Effector memory CD8-positive, alpha-beta T cell (primary cell): ENCODE results near the gene USP24.
A peak's percentile ranks its signal among the peaks of the same experiment; 100 is the strongest.
"Not testable (repeated sequence)": the region's sequence is repeated elsewhere in the genome, so short reads cannot be mapped to it uniquely, and the experiment has no call there.

Experiments used
- ATAC-seq: fragments of 150-1000 bp; cut with Tn5 transposase; replicated peaks from 2 replicates; pipeline ENCODE4 v1.10.0; 2021; ENCODE audit warnings: mild to moderate bottlenecking, moderate library complexity
- DNase-seq, 3 experiments: peaks; one replicate each; pipeline ENCODE4 v3.0.0; 2021
- H3K27ac Mint-ChIP-seq, 2 donors: one replicate each; pipeline ENCODE4 v1.8.0; 2022; ENCODE audit warnings: mild to moderate bottlenecking in 2 of 2, mixed read lengths in 2 of 2, moderate library complexity in 2 of 2
- H3K27me3 Mint-ChIP-seq, 2 donors: one replicate each; pipeline ENCODE4 v1.8.0; 2022; ENCODE audit warnings: mixed read lengths in 2 of 2
- H3K36me3 Mint-ChIP-seq: one replicate; pipeline ENCODE4 v1.8.0; 2022; ENCODE audit warnings: mild to moderate bottlenecking, moderate library complexity, mixed read lengths; ENCODE audit not compliant: insufficient read depth
- H3K4me1 Mint-ChIP-seq, 2 donors: one replicate each; pipeline ENCODE4 v1.8.0; 2022; ENCODE audit warnings: low read depth in 2 of 2, mixed read lengths in 2 of 2
- H3K4me3 Mint-ChIP-seq, 2 donors: one replicate each; pipeline ENCODE4 v1.8.0; 2022; ENCODE audit warnings: mild to moderate bottlenecking in 2 of 2, mixed read lengths in 2 of 2, moderate library complexity in 2 of 2
- H3K9me3 Mint-ChIP-seq, 2 donors: one replicate each; pipeline ENCODE4 v1.8.0; 2022; ENCODE audit warnings: mixed read lengths in 2 of 2

The USP24 gene

DNA sequence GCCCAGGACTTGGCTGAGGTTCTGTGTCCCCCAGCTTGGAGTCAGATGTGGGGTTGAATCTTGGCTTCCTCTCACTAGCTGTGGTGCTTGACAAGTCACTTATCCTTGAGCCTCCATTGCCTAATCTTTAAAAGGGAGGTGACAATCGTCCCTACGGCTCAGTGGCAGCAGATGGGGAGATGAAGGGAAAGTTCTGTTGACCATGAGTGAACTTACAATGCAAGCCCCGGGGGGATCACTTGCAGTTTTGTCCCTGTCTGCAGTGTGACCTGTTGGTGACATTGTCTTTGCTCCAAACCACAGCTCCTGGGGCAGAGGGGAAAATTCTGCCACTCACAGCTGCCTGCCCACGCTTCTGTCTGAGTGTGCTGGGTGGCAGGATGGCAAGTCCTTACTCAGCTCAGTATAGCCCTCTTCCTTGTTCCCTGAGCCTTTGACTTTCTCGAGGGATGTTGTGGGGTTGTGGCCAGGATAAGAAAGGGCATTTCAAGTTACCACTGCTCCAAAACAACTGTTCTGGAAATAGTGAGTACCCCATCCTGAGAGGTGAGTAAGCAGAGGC lies 174.2 kb downstream of the USP24 start:
- Mint-ChIP-seq H3K9me3 (no peaks in the 10 kb centered on the region), H3K4me1 (peaks cover 0 to 3% of the 10 kb centered on the region in 2 donors), H3K27ac (no peak overlapping the region), H3K27me3 (peaks cover 45 to 66% of the 10 kb centered on the region in 2 donors), H3K36me3 (no peaks in the 10 kb centered on the region), H3K4me3 (no peak overlapping the region)
- ATAC-seq, result no peak
- DNase-seq, result no peak

DNA sequence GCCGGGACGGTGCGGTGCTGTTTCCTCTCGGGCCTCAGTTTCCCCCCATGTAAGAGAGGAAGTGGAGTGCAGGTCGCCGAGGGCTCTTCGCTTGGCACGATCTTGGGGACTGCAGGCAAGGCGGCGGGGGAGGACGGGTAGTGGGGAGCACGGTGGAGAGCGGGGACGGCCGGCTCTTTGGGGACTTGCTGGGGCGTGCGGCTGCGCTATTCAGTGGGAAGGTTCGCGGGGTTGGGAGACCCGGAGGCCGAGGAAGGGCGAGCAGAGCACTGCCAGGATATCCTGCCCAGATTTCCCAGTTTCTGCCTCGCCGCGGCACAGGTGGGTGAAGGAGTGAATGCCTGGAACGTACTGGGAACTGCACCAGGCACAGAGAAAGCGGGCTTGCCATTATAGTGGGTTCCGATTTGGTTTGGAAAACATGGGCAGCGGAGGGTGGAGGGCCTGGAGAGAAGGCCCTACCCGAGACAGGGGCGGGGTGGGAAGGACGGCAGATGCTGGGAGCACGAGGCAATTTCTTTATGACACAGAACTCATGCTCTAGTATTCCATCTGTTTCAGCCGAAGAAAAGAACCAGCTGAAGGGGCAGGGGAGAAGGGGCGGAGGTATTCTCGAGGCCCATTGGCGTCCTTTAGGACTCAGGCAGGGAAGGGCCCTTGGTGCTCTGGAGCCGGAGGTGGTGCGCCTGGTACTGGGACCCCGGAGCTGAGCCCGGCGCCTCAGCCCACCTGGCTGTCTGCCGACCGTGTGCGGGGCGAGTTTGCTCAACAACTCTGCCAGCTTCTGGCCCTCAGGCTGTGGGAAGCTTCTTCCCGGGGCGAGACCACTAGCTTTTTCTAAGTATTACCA lies 174.9 kb downstream of the USP24 start:
- H3K4me3 Mint-ChIP-seq, result no peak overlapping the region
- H3K4me1 Mint-ChIP-seq, result peaks cover 0 to 3% of the 10 kb centered on the region in 2 donors
- ATAC-seq (no peak), DNase-seq (no peak)
- H3K9me3 Mint-ChIP-seq, result no peaks in the 10 kb centered on the region
- peaks cover 52 to 73% of the 10 kb centered on the region in 2 donors for H3K27me3 Mint-ChIP-seq
- no peaks in the 10 kb centered on the region for H3K36me3 Mint-ChIP-seq
- H3K27ac Mint-ChIP-seq, result no peak overlapping the region

DNA sequence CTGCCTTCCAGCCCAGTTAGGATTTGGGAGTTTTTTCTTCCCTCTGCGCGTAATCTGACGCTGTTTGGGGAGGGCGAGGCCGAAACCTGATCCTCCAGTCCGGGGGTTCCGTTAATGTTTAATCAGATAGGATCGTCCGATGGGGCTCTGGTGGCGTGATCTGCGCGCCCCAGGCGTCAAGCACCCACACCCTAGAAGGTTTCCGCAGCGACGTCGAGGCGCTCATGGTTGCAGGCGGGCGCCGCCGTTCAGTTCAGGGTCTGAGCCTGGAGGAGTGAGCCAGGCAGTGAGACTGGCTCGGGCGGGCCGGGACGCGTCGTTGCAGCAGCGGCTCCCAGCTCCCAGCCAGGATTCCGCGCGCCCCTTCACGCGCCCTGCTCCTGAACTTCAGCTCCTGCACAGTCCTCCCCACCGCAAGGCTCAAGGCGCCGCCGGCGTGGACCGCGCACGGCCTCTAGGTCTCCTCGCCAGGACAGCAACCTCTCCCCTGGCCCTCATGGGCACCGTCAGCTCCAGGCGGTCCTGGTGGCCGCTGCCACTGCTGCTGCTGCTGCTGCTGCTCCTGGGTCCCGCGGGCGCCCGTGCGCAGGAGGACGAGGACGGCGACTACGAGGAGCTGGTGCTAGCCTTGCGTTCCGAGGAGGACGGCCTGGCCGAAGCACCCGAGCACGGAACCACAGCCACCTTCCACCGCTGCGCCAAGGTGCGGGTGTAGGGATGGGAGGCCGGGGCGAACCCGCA lies 175.7 kb downstream of the USP24 start, which contains the start of gene PCSK9:
PCSK9 (plus strand) TSS at position 207 of the 741 bp plus-strand sequence; CDS start at position 497, 290 bp downstream.
- Mint-ChIP-seq H3K36me3 (no peaks in the 10 kb centered on the region), H3K4me1 (peaks cover 0 to 3% of the 10 kb centered on the region in 2 donors), H3K9me3 (no peaks in the 10 kb centered on the region), H3K27me3 (peaks cover 60 to 81% of the 10 kb centered on the region in 2 donors), H3K27ac (no peak within 1 kb of the TSS), H3K4me3 (no peak within 1 kb of the TSS)
- DNase-seq (no peak), ATAC-seq (no peak)

DNA sequence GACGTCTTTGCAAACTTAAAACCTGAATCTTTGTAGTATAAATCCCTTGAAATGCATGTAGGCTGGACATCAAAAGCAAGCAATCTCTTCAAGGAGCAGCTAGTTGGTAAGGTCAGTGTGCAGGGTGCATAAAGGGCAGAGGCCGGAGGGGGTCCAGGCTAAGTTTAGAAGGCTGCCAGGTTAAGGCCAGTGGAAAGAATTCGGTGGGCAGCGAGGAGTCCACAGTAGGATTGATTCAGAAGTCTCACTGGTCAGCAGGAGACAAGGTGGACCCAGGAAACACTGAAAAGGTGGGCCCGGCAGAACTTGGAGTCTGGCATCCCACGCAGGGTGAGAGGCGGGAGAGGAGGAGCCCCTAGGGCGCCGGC lies 176.2 kb downstream of the USP24 start:
- H3K4me3 Mint-ChIP-seq, result no peak overlapping the region
- H3K27me3 Mint-ChIP-seq, result peaks cover 64 to 87% of the 10 kb centered on the region in 2 donors
- ATAC-seq, result no peak
- DNase-seq, result no peak
- peaks cover 0 to 3% of the 10 kb centered on the region in 2 donors for H3K4me1 Mint-ChIP-seq
- H3K9me3 Mint-ChIP-seq, result no peaks in the 10 kb centered on the region
- no peaks in the 10 kb centered on the region for H3K36me3 Mint-ChIP-seq
- H3K27ac Mint-ChIP-seq, result no peak overlapping the region

DNA sequence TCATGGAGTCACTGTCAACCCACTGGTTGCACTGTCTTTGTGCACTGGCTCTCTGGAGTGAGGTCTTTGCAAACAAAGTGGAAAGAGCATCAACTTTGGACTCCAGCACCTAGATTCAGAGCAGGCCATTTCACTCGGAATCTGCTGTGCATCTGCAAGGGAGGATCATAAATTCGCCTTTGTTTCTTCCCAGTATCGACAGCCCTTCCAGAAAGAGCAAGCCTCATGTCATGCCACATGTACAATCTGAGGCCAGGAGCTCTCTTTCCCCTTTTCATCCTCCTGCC lies 176.7 kb downstream of the USP24 start:
- Mint-ChIP-seq H3K27me3 (peaks cover 65 to 91% of the 10 kb centered on the region in 2 donors), H3K9me3 (no peaks in the 10 kb centered on the region), H3K4me3 (no peak overlapping the region), H3K27ac (no peak overlapping the region), H3K4me1 (peaks cover 0 to 3% of the 10 kb centered on the region in 2 donors), H3K36me3 (no peaks in the 10 kb centered on the region)
- DNase-seq, result no peak
- no peak for ATAC-seq

DNA sequence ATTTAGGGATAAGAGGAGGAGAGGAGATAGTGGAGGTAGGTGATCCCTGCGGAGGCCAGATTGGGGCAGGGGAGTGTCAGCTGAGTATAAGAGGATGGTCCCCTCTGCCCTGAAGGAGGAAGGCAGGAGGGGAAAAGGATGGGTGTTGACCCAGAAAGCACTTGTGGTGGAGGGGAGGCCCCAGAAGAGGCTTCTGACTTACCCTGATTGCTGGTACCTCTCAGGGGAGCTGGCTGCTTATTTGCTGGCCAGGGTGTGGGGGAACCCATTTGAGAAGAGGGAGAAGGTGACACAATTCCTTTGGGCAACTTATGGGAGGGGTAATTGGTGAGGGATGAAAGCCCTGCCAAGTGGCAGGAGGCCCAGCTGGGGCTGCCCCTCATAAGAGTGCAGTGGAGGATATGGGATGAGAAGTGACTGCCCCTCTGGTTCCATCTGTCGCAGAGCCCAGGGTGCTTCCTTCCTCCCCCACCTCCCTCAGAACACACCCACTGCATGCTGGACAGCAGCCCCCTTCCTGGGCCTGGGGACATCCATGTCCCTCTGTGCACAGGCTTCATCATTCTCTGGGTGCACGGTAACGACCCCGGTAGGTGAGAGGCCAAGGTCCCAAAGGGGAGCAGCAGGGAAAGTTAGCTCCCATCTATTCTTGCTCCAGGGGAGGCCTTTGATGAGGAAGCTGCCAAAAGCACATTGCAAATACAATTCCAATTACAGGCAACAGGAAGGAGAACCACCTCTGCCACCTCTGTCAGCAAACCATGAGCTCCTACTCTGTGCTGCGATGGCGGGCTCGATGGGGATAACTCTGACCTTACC lies 177.2 kb downstream of the USP24 start:
- peaks cover 71 to 97% of the 10 kb centered on the region in 2 donors for H3K27me3 Mint-ChIP-seq
- no peaks in the 10 kb centered on the region for H3K36me3 Mint-ChIP-seq
- H3K4me1 Mint-ChIP-seq, result peaks cover 0 to 3% of the 10 kb centered on the region in 2 donors
- H3K9me3 Mint-ChIP-seq, result no peaks in the 10 kb centered on the region
- DNase-seq, result no peak
- ATAC-seq, result no peak
- no peak overlapping the region for H3K27ac Mint-ChIP-seq
- H3K4me3 Mint-ChIP-seq, result no peak overlapping the region

DNA sequence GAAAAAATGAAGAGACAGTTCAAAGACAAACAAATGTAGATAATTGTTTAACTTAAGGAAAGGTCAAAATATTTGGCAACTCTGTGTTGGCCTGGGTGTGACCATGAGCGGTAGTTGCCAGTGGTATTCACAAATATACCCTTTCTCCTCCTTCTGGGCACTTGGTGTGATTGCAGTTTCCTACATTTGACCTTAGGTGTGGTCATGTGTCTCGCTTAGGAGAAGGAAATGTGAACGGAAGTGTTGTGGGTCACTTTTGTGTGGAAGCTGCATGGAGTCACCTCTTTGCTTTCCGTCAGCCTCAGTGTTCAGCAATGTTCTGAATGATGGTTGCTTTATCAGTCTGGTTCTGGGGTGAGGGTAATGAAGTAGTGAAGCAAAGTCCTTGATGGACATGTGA lies 179.3 kb downstream of the USP24 start:
- no peak for DNase-seq
- H3K9me3 Mint-ChIP-seq, result no peaks in the 10 kb centered on the region
- no peak overlapping the region for H3K4me3 Mint-ChIP-seq
- H3K36me3 Mint-ChIP-seq, result no peaks in the 10 kb centered on the region
- H3K27me3 Mint-ChIP-seq, result peaks cover 73 to 95% of the 10 kb centered on the region in 2 donors
- H3K4me1 Mint-ChIP-seq, result peaks cover 0 to 3% of the 10 kb centered on the region in 2 donors
- no peak overlapping the region for H3K27ac Mint-ChIP-seq
- no peak for ATAC-seq

DNA sequence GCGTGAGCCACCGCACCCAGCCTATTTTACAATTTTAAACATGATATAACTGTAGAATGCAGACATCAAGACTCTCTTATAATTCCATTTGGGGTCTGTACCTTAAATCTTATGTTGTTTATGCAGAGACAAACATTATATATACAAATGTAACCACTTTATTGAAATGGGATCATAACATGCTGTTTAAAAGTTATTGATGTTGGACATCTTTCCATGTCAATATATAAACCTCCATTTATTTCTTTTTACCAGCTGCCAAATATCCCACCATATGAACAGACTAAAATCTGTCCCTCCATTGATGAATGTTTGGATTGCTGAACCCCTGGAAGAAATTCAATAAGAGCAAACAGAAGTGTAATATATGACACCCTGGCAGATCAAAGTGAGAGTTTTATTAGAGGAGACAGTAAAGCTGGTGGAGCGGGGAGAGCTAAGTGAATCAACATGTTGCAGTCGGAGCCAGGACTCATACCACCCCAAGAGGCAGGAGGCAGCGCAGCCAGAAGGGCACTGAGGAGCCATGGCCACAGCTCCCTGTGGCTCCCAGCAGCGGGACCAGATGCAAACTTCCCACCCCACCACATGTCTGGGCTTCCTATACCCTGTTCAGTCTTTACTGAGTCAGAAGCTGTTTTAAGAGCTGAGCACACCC lies 180.6 kb downstream of the USP24 start:
- DNase-seq (no peak), ATAC-seq (no peak)
- Mint-ChIP-seq H3K27ac (no peak overlapping the region), H3K4me3 (no peak overlapping the region), H3K9me3 (no peaks in the 10 kb centered on the region), H3K36me3 (no peaks in the 10 kb centered on the region), H3K4me1 (peaks cover 0 to 3% of the 10 kb centered on the region in 2 donors), H3K27me3 (peaks cover 75 to 95% of the 10 kb centered on the region in 2 donors)

DNA sequence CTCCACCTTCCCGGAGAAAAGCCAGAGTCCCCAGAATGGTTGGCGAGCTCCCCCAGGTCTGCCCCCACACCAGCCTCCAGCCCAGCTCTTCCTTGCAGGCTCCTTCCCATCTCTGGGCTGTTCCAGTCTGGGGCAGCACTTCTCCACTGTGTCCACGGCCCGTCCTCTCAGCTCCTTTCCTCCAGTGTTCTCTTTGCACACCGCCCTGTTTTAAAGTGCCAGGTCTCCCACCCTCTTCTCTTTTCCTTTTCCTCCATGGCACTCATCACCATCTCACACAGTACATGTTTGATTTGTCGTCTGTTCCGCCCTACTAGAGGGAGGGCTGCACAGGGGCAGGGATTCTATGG lies 181.9 kb downstream of the USP24 start:
- DNase-seq (no peak), ATAC-seq (no peak)
- H3K9me3 Mint-ChIP-seq, result no peaks in the 10 kb centered on the region
- no peak overlapping the region for H3K4me3 Mint-ChIP-seq
- H3K27me3 Mint-ChIP-seq, result peaks cover 69 to 89% of the 10 kb centered on the region in 2 donors
- H3K36me3 Mint-ChIP-seq, result no peaks in the 10 kb centered on the region
- no peak overlapping the region for H3K27ac Mint-ChIP-seq
- no peaks in the 10 kb centered on the region for H3K4me1 Mint-ChIP-seq

DNA sequence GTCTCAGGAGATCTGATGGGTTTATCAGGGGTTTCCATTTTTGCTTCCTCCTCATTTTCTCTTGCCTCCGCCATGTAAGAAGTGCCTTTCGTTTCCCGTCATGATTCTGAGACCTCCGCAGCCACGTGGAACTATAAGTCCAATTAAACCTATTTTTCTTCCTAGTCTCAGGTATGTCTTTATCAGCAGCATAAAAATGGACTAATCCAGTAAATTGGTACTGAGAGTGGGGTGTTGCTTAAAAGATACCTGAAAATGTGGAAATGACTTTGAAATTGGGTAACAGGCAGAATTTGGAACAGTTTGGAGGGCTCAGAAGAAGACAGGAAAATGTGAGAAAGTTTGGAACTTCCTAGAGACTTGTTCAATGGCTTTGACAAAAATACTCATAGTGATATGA lies 184.1 kb downstream of the USP24 start:
- peaks cover 55 to 67% of the 10 kb centered on the region in 2 donors for H3K27me3 Mint-ChIP-seq
- H3K4me1 Mint-ChIP-seq, ATAC-seq, H3K36me3 Mint-ChIP-seq, DNase-seq, H3K4me3 Mint-ChIP-seq, H3K9me3 Mint-ChIP-seq, H3K27ac Mint-ChIP-seq: not testable (repeated sequence)

DNA sequence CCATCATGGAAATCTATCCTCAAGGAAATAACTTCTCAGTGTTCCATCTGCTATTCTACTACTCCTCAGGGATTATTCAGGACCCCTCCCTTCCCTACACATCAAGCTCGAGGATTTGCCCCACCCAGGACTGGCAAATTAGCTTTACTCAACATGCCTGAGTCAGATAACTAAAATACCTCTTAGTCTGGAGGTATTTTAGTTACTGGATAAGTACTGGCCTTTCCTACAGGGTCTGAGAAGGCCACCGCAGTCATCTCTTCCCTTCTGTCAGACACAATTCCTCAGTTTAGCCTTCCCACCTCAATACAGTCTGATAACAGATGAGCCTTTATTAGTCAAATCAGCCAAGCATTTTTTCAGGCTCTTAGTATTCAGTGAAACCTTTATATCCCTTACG lies 188.5 kb downstream of the USP24 start:
- H3K4me1 Mint-ChIP-seq, ATAC-seq, H3K9me3 Mint-ChIP-seq, H3K27ac Mint-ChIP-seq, H3K4me3 Mint-ChIP-seq, DNase-seq, H3K36me3 Mint-ChIP-seq: not testable (repeated sequence)
- peaks cover 29 to 56% of the 10 kb centered on the region in 2 donors for H3K27me3 Mint-ChIP-seq

DNA sequence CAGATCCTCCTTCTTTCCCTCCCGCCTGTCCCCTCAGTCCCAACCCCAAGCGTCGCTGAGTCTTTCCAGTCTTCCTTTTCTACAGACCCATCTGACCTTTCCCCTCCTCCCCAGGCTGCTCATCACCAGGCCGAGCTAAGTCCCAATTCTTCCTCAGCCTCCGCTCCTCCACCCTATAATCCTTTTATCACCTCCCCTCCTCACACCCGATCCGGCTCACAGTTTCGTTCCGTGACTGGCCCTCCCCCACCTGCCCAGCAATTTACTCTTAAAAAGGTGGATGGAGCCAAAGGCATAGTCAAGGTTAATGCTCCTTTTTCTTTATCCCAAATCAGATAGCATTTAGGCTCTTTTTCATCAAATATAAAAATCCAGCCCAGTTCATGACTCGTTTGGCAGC lies 191.0 kb downstream of the USP24 start:
- ATAC-seq, DNase-seq, H3K4me1 Mint-ChIP-seq, H3K9me3 Mint-ChIP-seq, H3K36me3 Mint-ChIP-seq, H3K4me3 Mint-ChIP-seq: not testable (repeated sequence)
- Mint-ChIP-seq H3K27ac (peak overlapping the region in 1 of 2 donors; percentile 15), H3K27me3 (peaks cover 15 to 57% of the 10 kb centered on the region in 2 donors)
